NCI-H2196 (cell line): ENCODE measurements around the gene WDFY4.
"Not testable (repeated sequence)": the region's sequence is repeated elsewhere in the genome, so short reads cannot be mapped to it uniquely, and the experiment has no call there.

ENCODE experiments used
- DNase-seq: peaks from one replicate; lab custom pipeline; 2025; ENCODE audit not compliant: unreplicated experiment; lab: John Stamatoyannopoulos, UW

Gene WDFY4, protein sequence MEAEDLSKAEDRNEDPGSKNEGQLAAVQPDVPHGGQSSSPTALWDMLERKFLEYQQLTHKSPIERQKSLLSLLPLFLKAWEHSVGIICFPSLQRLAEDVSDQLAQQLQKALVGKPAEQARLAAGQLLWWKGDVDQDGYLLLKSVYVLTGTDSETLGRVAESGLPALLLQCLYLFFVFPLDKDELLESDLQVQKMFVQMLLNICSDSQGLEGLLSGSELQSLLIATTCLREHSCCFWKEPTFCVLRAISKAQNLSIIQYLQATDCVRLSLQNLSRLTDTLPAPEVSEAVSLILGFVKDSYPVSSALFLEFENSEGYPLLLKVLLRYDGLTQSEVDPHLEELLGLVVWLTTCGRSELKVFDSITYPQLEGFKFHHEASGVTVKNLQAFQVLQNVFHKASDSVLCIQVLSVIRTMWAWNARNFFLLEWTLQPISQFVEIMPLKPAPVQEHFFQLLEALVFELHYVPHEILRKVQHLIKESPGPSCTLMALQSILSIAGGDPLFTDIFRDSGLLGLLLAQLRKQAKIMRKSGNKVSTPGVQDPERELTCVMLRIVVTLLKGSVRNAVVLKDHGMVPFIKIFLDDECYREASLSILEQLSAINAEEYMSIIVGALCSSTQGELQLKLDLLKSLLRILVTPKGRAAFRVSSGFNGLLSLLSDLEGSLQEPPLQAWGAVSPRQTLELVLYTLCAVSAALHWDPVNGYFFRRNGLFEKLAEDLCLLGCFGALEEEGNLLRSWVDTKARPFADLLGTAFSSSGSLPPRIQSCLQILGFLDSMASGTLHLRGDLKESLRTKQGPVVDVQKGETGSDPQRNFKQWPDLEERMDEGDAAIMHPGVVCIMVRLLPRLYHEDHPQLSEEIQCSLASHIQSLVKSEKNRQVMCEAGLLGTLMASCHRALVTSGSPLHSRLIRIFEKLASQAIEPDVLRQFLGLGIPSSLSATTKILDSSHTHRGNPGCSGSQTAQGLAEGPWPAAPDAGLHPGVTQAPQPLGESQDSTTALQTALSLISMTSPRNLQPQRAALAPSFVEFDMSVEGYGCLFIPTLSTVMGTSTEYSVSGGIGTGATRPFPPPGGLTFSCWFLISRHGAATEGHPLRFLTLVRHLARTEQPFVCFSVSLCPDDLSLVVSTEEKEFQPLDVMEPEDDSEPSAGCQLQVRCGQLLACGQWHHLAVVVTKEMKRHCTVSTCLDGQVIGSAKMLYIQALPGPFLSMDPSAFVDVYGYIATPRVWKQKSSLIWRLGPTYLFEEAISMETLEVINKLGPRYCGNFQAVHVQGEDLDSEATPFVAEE (N-terminal part only)

GRCh38 chr10:48684792-48685623, at the start of gene WDFY4:
Gene WDFY4 (plus strand): TSS chr10:48684873. CDS start chr10:48709733, 24,860 bp downstream.
- DNase-seq = no peak

DNA sequence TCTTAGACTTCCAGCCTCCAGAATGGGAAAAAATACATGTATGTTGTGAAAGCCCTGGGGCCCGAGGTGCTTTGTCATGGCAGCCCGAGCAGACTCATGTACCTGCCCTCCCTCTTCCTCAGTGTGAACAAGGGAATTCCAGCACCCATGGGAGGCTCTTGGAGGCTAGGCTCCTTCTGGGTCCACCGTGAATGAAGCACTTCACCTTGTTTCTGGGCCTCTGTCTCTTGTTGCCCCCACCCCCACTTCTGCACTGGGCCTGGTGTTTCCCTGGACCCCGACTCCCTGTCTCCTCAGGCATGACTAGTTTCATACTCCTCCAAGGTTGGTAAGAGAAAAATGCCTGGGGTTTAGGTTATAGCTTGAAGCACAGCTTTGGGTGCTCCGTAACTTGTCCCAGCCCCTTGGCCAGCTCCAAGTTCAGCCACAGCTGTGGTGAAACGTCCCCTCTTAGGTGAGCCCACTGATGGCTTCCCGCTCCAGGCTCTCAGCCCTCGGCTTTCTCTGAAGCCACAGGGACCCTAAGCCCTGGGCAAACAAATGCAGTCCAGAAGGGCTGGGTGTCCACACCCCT, 49.6 kb upstream of the WDFY4 start:
- DNase-seq = no peak

GRCh38 chr10:48636231-48636630, 48.4 kb upstream of the WDFY4 start:
- no peak for DNase-seq

DNA sequence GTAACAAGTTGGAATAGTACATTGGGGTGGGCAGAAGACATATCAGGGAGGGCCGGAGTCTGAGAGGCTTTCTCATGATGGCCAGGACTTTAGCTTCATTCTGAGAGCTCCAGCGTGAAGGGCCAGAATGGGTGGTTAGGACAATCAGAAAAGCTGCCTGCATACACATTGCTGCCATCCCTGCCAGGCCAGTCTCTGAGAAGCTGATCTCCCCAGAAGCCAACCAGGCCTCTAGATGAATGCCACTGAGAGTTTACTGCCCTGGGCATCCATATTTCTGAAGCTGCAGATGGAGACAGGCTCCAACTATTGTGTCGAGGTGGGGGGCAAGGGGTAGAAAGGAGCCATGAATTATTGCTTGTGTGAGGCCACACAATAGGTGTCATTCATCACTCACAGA, 47.8 kb upstream of the WDFY4 start:
- no peak for DNase-seq

DNA sequence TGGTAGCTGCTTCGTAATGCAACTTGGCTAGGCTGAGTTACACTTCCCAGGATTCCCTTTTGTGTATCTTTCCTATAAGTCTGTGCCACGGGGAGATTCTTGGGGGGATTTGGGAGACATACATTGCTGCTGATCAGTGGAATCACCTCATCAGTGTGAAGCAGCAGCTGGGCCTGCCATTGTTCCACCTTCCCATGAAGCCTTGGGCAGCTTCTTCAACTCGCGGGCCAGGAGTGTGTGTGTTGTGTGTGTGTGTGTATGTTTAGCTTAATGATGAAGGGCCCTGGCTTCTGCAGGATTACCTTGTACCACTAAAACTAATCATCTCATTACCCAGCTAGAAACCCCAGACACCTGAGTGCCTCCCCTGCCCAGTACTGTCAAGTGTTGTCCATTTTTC, 46.5 kb upstream of the WDFY4 start:
- no peak for DNase-seq

DNA sequence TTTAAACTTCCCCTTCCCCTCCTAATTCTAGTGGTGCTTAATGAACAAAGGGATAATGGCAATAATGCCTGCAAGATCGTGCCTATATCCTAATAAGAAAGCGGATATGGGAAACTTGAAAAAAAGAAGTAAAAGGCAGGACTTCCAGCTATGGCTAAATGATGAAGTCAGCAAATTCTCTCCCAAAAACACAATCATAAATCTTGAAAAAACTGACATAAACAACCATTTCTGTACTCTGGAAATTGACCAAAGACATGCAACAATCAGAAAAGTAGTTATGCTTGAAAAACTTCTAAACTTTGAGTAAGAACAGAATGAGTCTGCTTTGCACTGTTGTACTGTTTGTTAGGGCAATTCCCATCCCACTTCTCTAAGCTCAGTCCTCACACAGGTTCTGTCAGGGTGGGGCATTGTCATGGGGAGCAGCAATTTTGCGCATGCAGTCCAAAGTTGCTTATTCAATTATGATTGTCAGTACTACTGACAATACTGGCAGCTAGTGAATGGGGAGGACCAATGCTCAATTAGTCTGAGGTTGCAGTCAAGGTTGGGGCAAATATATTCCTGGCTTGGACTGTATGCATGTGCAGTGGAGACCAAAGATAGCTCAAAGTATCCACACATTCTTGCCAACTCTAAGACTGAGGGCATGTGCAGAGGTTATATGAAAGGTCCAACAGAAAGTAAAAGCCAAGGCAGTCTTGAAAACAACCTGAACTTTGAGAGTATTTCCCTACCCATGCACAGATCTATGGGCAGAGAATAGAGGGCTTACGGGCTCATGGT, 45.7 kb upstream of the WDFY4 start:
- DNase-seq = no peak

DNA sequence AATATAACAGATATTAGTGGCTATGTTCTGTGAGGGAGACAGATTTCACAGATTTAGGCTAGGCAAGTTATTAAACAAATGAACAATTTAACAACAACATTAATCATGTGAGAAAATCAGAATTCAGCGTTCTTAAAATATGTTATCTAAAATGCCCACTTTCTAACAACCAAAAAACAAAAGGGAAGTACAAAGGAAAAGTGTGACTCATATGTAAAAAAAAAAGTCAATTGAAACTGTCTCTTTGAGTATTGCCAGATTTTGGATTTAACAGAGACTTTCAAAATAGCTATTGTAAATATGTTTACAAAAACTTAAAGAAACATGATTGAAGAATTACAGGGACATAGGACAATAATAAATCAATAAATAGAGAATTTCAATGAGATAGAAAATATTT, 45.0 kb upstream of the WDFY4 start:
- no peak for DNase-seq

DNA sequence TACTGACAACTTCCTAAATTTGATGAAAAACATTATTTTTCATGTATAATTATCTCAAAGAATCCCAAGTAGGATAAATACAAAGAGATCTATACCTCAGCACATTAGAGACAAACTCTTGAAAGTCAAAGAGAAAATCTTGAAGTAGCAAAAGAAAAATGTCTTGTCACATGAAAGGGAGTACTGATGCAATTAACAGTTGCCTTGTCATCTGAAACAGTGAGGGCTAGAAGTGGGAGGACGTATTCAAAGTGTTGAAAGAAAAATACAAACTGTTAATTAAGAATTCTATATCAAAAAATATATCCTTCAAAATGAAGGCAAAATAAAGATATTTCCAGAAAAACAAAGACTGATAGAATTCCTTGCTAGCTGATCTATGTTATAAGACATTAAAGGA, 44.3 kb upstream of the WDFY4 start:
- DNase-seq = no peak

GRCh38 chr10:48641099-48641690, 43.5 kb upstream of the WDFY4 start:
- not testable (repeated sequence) for DNase-seq

DNA sequence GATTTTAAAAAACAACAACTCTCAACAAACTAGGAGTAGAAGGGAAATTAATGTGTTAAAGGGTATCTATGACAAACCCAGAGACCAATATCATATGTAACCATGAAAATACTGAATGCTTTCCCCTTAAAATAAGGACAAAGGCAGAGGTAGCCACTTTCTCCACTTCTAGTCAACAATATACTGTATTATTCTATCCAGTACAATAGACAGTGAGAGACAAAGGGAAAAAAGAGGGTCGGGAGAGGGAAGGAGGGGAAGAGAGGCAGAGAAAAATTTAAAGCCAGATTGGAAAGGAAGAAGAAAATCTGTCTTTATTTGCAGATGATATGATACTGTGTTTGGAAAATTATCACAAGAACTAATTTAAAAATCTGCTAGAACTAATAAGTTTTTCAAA, 39.1 kb upstream of the WDFY4 start:
- DNase-seq = no peak

DNA sequence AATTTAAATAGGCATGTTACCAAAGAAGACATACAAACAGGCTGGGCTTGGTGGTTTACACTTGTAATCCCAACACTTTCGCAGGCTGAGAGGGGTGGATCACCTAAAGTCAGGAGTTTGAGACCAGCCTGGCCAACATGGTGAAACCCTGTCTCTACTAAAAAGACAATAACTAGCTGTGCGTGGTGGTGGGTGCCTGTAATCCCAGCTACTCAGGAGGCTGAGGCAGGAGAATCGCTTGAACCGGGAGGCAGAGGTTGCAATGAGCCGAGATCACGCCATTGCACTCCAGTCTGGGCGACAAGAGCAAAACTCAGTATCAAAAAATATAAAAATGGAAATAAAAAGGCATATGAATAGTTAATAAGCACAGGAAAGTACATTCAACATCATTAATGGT, 37.6 kb upstream of the WDFY4 start:
- not testable (repeated sequence) for DNase-seq

- no peak for DNase-seq
These were observed 36.3 kb upstream of the WDFY4 start for GRCh38 chr10:48648172-48648942.

DNA sequence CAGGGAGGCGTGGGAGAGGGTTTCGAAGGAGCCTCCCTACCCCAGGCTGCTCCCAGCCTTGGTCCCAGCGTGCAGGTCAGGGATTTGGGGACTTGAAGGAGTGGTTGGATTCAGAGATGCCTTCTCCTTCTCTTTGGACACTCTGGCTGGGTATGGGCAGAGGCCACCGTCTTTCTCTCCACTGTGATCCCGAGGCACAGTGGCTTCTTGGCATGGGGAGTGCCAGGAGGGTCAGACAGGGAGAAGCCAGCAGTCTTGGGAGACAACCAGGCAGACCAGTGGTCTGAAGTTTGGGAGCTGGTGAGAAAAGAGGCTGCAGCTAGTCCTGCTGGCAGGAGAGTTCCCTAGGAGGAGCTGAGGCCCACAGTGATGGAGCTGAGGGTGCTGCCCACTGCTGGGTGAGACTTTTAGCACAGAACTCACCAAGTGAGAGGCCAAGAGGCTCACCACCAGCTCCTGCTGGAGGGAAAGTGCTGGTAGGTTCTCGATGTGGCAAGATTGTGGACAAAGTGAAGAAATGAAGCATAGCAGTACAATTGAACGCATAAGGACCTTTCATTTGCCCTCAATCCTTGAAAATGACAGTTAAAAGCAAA, 35.2 kb upstream of the WDFY4 start:
- DNase-seq = no peak

DNA sequence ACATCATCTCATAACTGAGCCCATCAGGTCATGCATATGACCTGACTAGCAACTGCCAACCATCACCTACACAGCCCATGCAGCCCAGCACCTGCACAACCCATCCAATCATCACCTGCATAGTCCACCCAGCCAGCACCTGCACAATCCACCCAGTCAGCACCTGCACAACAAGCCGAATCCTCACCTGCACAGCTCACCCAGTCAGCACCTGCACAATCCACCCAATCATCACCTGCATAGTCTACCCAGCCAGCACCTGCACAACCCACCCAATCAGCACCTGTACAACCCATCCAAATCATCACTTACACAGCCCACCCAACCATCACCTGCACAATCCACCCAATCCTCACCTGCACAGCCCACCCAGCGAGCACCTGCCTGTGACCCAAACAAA, 33.4 kb upstream of the WDFY4 start:
- DNase-seq = no peak

- no peak for DNase-seq
These were observed 32.8 kb upstream of the WDFY4 start for GRCh38 chr10:48651839-48652238.

DNA sequence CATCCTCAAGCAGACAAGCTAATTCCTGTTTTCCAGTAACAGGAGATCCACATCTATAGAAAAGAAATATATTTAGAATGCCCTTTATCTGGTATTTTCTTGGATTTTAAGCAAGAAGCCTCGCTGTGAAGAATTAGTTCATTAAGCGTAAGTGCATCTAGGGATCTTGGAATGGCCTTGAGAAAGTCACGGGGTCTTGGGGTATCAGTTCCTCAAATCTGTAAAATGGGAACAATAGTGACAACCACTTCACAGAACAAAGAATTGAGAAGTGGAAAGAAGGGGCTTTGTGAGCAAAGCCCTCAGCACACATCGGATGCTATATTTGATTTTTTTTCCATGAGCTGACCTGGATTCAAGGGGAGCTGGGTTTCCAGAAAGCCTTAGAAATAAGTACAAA, 32.3 kb upstream of the WDFY4 start:
- DNase-seq = no peak

DNA sequence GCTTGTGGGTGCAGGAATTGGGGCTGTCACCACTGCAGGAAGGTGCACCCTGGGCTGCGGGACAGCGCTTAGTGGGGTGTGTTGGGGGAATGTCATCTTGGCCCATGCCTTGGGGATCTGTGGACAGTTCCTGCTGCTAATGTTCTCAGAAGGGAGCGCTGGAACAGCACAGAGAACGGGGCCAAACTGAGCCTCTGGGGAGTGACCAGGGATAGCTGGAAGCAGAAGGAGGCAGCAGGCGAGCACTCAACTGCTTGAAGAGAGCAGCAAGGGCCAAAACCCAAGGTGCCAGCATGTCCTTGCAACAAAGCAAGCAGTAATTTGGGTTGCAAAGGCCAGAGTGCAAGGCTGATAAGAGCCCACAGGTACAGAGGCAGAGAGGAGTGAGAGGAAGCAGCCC, 31.3 kb upstream of the WDFY4 start:
- DNase-seq = no peak
